HS-5 (cell line): Measurements from ENCODE around the gene RECQL5.
"Not testable (repeated sequence)": the region's sequence is repeated elsewhere in the genome, so short reads cannot be mapped to it uniquely, and the experiment has no call there.

ENCODE experiments used
- DNase-seq: peaks from one replicate; pipeline ENCODE4 v3.0.0-alpha.2; 2012; ENCODE audit warnings: low read depth

The RECQL5 gene

GRCh38 chr17:75647921-75648320 is 19.0 kb downstream of the RECQL5 start:
- no peak for DNase-seq

GRCh38 chr17:75647061-75647460 is 19.9 kb downstream of the RECQL5 start:
- no peak for DNase-seq

GRCh38 chr17:75646638-75646992 is 20.3 kb downstream of the RECQL5 start:
- no peak for DNase-seq

GRCh38 chr17:75645889-75646637 is 20.9 kb downstream of the RECQL5 start:
- DNase-seq = no peak

- DNase-seq = no peak
These were observed 21.5 kb downstream of the RECQL5 start for GRCh38 chr17:75645501-75645888.

- DNase-seq = no peak
These were observed 23.3 kb downstream of the RECQL5 start for GRCh38 chr17:75643643-75644017.

GRCh38 chr17:75642784-75643642 is 23.9 kb downstream of the RECQL5 start:
- DNase-seq = no peak

GRCh38 chr17:75642182-75642783 is 24.7 kb downstream of the RECQL5 start:
- DNase-seq = no peak

- DNase-seq = no peak
These were observed 25.6 kb downstream of the RECQL5 start for GRCh38 chr17:75641343-75641742.

- DNase-seq = no peak
These were observed 26.3 kb downstream of the RECQL5 start for GRCh38 chr17:75640556-75641119.

- DNase-seq = no peak
These were observed 27.0 kb downstream of the RECQL5 start for GRCh38 chr17:75639771-75640555.

- no peak for DNase-seq
These were observed 27.6 kb downstream of the RECQL5 start for GRCh38 chr17:75639327-75639726.

GRCh38 chr17:75638893-75639292 is 28.1 kb downstream of the RECQL5 start:
- no peak for DNase-seq

- DNase-seq = not testable (repeated sequence)
These were observed 28.9 kb downstream of the RECQL5 start for GRCh38 chr17:75638039-75638438.

- DNase-seq = no peak
These were observed 29.4 kb downstream of the RECQL5 start for GRCh38 chr17:75637551-75637950.

- DNase-seq = no peak
These were observed 29.8 kb downstream of the RECQL5 start for GRCh38 chr17:75637143-75637538.

- DNase-seq = no peak
These were observed 30.4 kb downstream of the RECQL5 start for GRCh38 chr17:75636381-75637142.

- no peak for DNase-seq
These were observed 31.2 kb downstream of the RECQL5 start for GRCh38 chr17:75635610-75636202.

GRCh38 chr17:75634754-75635609 is 32.0 kb downstream of the RECQL5 start:
- DNase-seq = no peak

- no peak for DNase-seq
These were observed 32.6 kb downstream of the RECQL5 start for GRCh38 chr17:75634376-75634740.
